DND-41 (cell line): ENCODE measurements around the gene B4GALT4.

Experiments
- EZH2 ChIP-seq: IDR thresholded peaks from 3 replicates; pipeline ENCODE4 v1.6.1; 2012; ENCODE audit warnings: borderline replicate concordance, low read depth, mild to moderate bottlenecking, moderate library complexity, low read length, inconsistent platforms; ENCODE audit not compliant: severe bottlenecking
- TF ChIP-seq, protein P1 (sequence below): IDR thresholded peaks from 2 replicates; pipeline ENCODE4 v1.5.1; 2012; ENCODE audit warnings: borderline replicate concordance, low read length, moderate library complexity, mild to moderate bottlenecking; ENCODE audit not compliant: poor library complexity, severe bottlenecking; ENCODE audit errors: extremely low read depth

DNA sequence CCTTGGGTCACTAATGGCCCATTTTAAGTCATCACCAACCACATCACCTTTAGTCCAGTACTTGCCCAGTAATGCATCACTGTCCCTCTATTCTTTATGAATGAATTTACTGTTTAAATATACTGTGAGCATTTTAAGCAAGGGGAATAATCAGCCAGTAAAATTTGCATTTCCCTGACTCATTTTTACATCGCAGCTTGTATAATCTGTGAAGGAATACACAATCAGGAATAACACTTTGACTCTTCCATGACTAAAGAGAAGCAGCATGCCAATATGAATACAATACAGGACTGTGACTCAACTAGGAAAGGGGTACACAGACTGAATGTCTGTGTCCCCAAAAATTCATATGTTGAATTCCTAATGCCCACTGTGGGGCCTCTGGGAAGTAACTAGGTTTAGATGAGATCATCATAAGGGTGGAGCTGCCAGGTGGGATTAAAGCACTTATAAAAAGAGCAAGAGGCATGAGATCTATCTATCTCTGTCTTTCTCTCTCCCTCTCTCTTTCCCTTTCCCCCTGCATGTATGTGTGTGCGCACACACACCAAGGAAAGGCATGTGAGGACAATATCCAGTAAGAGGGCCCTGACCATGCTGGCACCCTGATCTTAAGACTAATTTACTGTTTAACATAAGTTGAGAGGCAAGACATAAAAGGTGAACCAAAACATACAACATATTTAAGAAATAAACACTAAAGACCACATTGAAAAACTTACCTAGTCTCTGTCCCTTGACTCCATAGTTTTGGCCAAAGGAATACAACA, 12.1 kb downstream of the B4GALT4 start:
- TF ChIP-seq EZH2: no peak
- TF ChIP-seq, protein P1, sequence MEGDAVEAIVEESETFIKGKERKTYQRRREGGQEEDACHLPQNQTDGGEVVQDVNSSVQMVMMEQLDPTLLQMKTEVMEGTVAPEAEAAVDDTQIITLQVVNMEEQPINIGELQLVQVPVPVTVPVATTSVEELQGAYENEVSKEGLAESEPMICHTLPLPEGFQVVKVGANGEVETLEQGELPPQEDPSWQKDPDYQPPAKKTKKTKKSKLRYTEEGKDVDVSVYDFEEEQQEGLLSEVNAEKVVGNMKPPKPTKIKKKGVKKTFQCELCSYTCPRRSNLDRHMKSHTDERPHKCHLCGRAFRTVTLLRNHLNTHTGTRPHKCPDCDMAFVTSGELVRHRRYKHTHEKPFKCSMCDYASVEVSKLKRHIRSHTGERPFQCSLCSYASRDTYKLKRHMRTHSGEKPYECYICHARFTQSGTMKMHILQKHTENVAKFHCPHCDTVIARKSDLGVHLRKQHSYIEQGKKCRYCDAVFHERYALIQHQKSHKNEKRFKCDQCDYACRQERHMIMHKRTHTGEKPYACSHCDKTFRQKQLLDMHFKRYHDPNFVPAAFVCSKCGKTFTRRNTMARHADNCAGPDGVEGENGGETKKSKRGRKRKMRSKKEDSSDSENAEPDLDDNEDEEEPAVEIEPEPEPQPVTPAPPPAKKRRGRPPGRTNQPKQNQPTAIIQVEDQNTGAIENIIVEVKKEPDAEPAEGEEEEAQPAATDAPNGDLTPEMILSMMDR: no peak
